A549 (cell line): ENCODE results near the gene CRB1. TPM values are rescaled to one million over a fixed set of nuclear protein-coding genes. Genes with fewer than 3 reads are reported as not detected.

Experiments used
- ATAC-seq, 2 experiments: fragments of 200-7000 bp in 1 of 2; fragments of >200 bp in 1 of 2; cut with Nextera tagmentation in 1 of 2; cut with Tn5 transposase in 1 of 2; 3 replicates each; pipeline versions ENCODE4 v1.8.0 to v1.9.1; 2018 to 2020; ENCODE audit warnings: mild to moderate bottlenecking in 1 of 2, moderate library complexity in 1 of 2
- CTCF ChIA-PET: fragments of 300-600 bp; sonication (Branson Sonifier 250); formaldehyde crosslinking; extraction: SDS; loops from one replicate; lab custom pipeline; 2021; ENCODE audit warnings: antibody characterized with exemption, inconsistent platforms; lab: Yijun Ruan, JAX
- POLR2A ChIA-PET: fragments of 350-600 bp; formaldehyde crosslinking; extraction: SDS; loops from one replicate; lab custom pipeline; 2021; ENCODE audit warnings: antibody characterized with exemption, inconsistent platforms; lab: Yijun Ruan, JAX
- DNase-seq, 2 experiments: peaks; one replicate each; pipeline versions ENCODE4 v3.0.0 to v3.0.0-alpha.2; 2011 to 2016; ENCODE audit warnings: low read depth in 1 of 2, low spot score in 1 of 2
- FAIRE-seq: peaks from 2 replicates; lab custom pipeline; 2011; peaks lifted over from hg19 to GRCh38; lab: Jason Lieb, UNC
- H3K27ac ChIP-seq, 2 experiments: fragments of >200 bp; sonication (Bioruptor Twin); formaldehyde crosslinking; 3 replicates each; pipeline ENCODE4 v1.5.1; 2016 to 2017
- H3K4me1 ChIP-seq: fragments of >200 bp; sonication (Bioruptor Twin); formaldehyde crosslinking; 3 replicates; pipeline ENCODE4 v1.6.1; 2016
- H3K4me2 ChIP-seq: fragments of >200 bp; sonication (Bioruptor Twin); formaldehyde crosslinking; 3 replicates; pipeline ENCODE4 v1.6.1; 2016
- H3K4me3 ChIP-seq: fragments of >200 bp; sonication (Bioruptor Twin); formaldehyde crosslinking; 3 replicates; pipeline ENCODE4 v1.5.1; 2016
- H3K9me3 ChIP-seq: fragments of >200 bp; sonication (Bioruptor Twin); formaldehyde crosslinking; 3 replicates; pipeline ENCODE4 v1.6.1; 2016
- CBX2 ChIP-seq: fragments of 200-600 bp; sonication (generic); IDR thresholded peaks from 2 replicates; pipeline ENCODE4 v1.6.1; 2016; ENCODE audit warnings: low read depth, mild to moderate bottlenecking, borderline replicate concordance
- CBX8 ChIP-seq: fragments of 200-600 bp; sonication (generic); IDR thresholded peaks from 2 replicates; pipeline ENCODE4 v1.6.1; 2016
- CHD2 ChIP-seq: fragments of 150-350 bp; IDR thresholded peaks from 2 replicates; pipeline ENCODE4 v1.6.1; 2014; ENCODE audit warnings: low read length; ENCODE audit not compliant: partially characterized antibody
- CHD4 ChIP-seq: fragments of 200-600 bp; sonication (generic); IDR thresholded peaks from 2 replicates; pipeline ENCODE4 v1.6.1; 2016; ENCODE audit warnings: antibody characterized with exemption, mild to moderate bottlenecking, borderline replicate concordance
- EHF ChIP-seq: fragments of 250-450 bp; sonication (Bioruptor Pico); IDR thresholded peaks from 2 replicates; pipeline ENCODE4 v1.5.0; 2020; ENCODE audit warnings: mild to moderate bottlenecking
- EHMT2 ChIP-seq: fragments of 200-600 bp; sonication (generic); IDR thresholded peaks from 2 replicates; pipeline ENCODE4 v1.6.1; 2016; ENCODE audit warnings: antibody characterized with exemption, low read depth, mild to moderate bottlenecking, moderate library complexity
- EP300 ChIP-seq, 2 experiments: fragments of >200 bp; sonication (Bioruptor Twin); formaldehyde crosslinking; IDR thresholded peaks; 2 replicates in 1 of 2; 3 replicates in 1 of 2; pipeline ENCODE4 v1.6.1; 2016 to 2017
- GATA3 ChIP-seq: IDR thresholded peaks from 2 replicates; pipeline ENCODE4 v1.6.1; 2012; ENCODE audit warnings: borderline replicate concordance
- HOXB5 ChIP-seq: fragments of 250-450 bp; sonication (Bioruptor Pico); IDR thresholded peaks from 2 replicates; pipeline ENCODE4 v1.5.0; 2020; ENCODE audit warnings: mild to moderate bottlenecking, moderate library complexity
- JUN ChIP-seq, 2 experiments: fragments of >200 bp; sonication (Bioruptor Twin); formaldehyde crosslinking; IDR thresholded peaks; 2 replicates in 1 of 2; 3 replicates in 1 of 2; pipeline ENCODE4 v1.6.1; 2016 to 2017
- KDM1A ChIP-seq: fragments of 200-600 bp; sonication (generic); IDR thresholded peaks from 2 replicates; pipeline ENCODE4 v1.6.1; 2016; ENCODE audit warnings: low read depth, mild to moderate bottlenecking
- KDM5A ChIP-seq: fragments of 200-600 bp; sonication (generic); IDR thresholded peaks from 2 replicates; pipeline ENCODE4 v1.6.1; 2016; ENCODE audit warnings: antibody characterized with exemption, mild to moderate bottlenecking
- PHF8 ChIP-seq: fragments of 200-600 bp; sonication (generic); IDR thresholded peaks from 2 replicates; pipeline ENCODE4 v1.6.1; 2016; ENCODE audit warnings: low read depth, mild to moderate bottlenecking, antibody characterized with exemption, moderate library complexity, borderline replicate concordance
- RAD21 ChIP-seq, 2 experiments: fragments of >200 bp in 1 of 2; sonication (Bioruptor Twin) in 1 of 2; formaldehyde crosslinking in 1 of 2; IDR thresholded peaks in 1 of 2; conservative IDR thresholded peaks in 1 of 2; 2 replicates in 1 of 2; 3 replicates in 1 of 2; pipeline ENCODE4 v1.6.1; 2012 to 2018; ENCODE audit warnings: inconsistent platforms in 1 of 2
- RARB ChIP-seq: fragments of 250-450 bp; sonication (Bioruptor Pico); IDR thresholded peaks from 2 replicates; pipeline ENCODE4 v1.8.0; 2021; ENCODE audit warnings: mild to moderate bottlenecking, moderate library complexity
- RFX5 ChIP-seq: fragments of 450-650 bp; IDR thresholded peaks from 2 replicates; pipeline ENCODE4 v1.7.1; 2014; ENCODE audit warnings: antibody characterized with exemption, mild to moderate bottlenecking, moderate library complexity
- SMC3 ChIP-seq: fragments of >200 bp; sonication (Bioruptor Twin); formaldehyde crosslinking; IDR thresholded peaks from 3 replicates; pipeline ENCODE4 v1.6.1; 2018; ENCODE audit warnings: inconsistent platforms
- TP53 ChIP-seq: fragments of 250-450 bp; sonication (Bioruptor Pico); IDR thresholded peaks from 2 replicates; pipeline ENCODE4 v1.5.0; 2021; ENCODE audit warnings: mild to moderate bottlenecking, moderate library complexity
- ZC3H11A ChIP-seq: fragments of 450-650 bp; IDR thresholded peaks from 2 replicates; pipeline ENCODE4 v1.6.1; 2014; ENCODE audit warnings: antibody characterized with exemption, mild to moderate bottlenecking
- ZNF302 ChIP-seq: fragments of 250-450 bp; sonication (Bioruptor Pico); IDR thresholded peaks from 2 replicates; pipeline ENCODE4 v1.9.0; 2021; ENCODE audit warnings: inconsistent platforms, mild to moderate bottlenecking, moderate library complexity
- WGBS: methylation state at CpG from one replicate; pipeline ENCODE4 v1.1.6; 2017; ENCODE audit errors: missing lambda C conversion rate; 5-methylcytosine and 5-hydroxymethylcytosine counted together
- polyA plus RNA-seq, 4 experiments: library from polyadenylated mRNA; depleted of rRNA in 3 of 4; stranded (reverse); fragments of >200 nt; fragmentation: RNase III in 1 of 4; extraction: RNeasy Plus Mini Kit Qiagen cat#74134 plus additional on column Dnase treatment in 1 of 4; gene quantifications; 2 replicates in 3 of 4; 3 replicates in 1 of 4; pipeline ENCODE4 v1.2.3, GENCODE V29; 2011 to 2017
- TF ChIP-seq, protein P1 (sequence below): fragments of 450-650 bp; IDR thresholded peaks from 2 replicates; pipeline ENCODE4 v1.6.1; 2014; ENCODE audit warnings: antibody characterized with exemption
- TF ChIP-seq, protein P2 (sequence below): fragments of >200 bp; sonication (Bioruptor Twin); formaldehyde crosslinking; IDR thresholded peaks from 3 replicates; pipeline ENCODE4 v1.6.1; 2016
- TF ChIP-seq, protein P3 (sequence below): fragments of >200 bp; sonication (Bioruptor Twin); formaldehyde crosslinking; IDR thresholded peaks from 2 replicates; pipeline ENCODE4 v1.6.1; 2016
- TF ChIP-seq, protein P4 (sequence below): IDR thresholded peaks from 2 replicates; pipeline ENCODE4 v1.6.1; 2012
- TF ChIP-seq, protein P5 (sequence below): IDR thresholded peaks from 2 replicates; pipeline ENCODE4 v1.6.1; 2012

Gene CRB1
- polyA plus RNA-seq, 2 of the 4 experiments (the other 2 are of a cell fraction), result not detected

DNA sequence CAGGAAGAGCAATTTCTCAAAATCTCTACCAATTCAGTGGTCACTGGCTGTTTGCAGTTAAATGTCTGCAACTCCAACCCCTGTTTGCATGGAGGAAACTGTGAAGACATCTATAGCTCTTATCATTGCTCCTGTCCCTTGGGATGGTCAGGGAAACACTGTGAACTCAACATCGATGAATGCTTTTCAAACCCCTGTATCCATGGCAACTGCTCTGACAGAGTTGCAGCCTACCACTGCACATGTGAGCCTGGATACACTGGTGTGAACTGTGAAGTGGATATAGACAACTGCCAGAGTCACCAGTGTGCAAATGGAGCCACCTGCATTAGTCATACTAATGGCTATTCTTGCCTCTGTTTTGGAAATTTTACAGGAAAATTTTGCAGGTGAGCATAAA lies 167.2 kb downstream of the CRB1 start:
- H3K4me1 ChIP-seq, result no peaks in the 10 kb centered on the region
- H3K9me3 ChIP-seq, result no peaks in the 10 kb centered on the region
- no peak for ATAC-seq
- POLR2A ChIA-PET, result no interaction called here
- 45% methylated on average over 1 of the region's 1 CpG for WGBS
- H3K4me3 ChIP-seq, result no peak overlapping the region
- H3K4me2 ChIP-seq, result no peak overlapping the region
- no peak for DNase-seq
- no peak overlapping the region for H3K27ac ChIP-seq
- CTCF ChIA-PET, result interaction anchor here (0.6 kb wide), 1 partner anchor 15 kb away, joined by 3 read pairs; no protein-coding TSS in a partner anchor
- TF ChIP-seq KDM1A (no peak), HOXB5 (CRISPR knock-in tag) (no peak), RARB (no peak), EHMT2 (no peak), ZC3H11A (no peak), RAD21 (conservative IDR thresholded peaks at IDR 0.05 in 1 of 2, IDR thresholded peaks at IDR 0.05 in 1 of 2) (no peak), GATA3 (no peak), CHD4 (no peak), TP53 (CRISPR knock-in tag) (no peak), RFX5 (no peak), CBX2 (no peak), EHF (CRISPR knock-in tag) (no peak), CBX8 (no peak), KDM5A (no peak), JUN (IDR thresholded peaks at IDR 0.05) (no peak), SMC3 (no peak)
- TF ChIP-seq, protein P1, sequence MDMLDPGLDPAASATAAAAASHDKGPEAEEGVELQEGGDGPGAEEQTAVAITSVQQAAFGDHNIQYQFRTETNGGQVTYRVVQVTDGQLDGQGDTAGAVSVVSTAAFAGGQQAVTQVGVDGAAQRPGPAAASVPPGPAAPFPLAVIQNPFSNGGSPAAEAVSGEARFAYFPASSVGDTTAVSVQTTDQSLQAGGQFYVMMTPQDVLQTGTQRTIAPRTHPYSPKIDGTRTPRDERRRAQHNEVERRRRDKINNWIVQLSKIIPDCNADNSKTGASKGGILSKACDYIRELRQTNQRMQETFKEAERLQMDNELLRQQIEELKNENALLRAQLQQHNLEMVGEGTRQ, result no peak
- TF ChIP-seq, protein P2, sequence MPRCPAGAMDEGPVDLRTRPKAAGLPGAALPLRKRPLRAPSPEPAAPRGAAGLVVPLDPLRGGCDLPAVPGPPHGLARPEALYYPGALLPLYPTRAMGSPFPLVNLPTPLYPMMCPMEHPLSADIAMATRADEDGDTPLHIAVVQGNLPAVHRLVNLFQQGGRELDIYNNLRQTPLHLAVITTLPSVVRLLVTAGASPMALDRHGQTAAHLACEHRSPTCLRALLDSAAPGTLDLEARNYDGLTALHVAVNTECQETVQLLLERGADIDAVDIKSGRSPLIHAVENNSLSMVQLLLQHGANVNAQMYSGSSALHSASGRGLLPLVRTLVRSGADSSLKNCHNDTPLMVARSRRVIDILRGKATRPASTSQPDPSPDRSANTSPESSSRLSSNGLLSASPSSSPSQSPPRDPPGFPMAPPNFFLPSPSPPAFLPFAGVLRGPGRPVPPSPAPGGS, result no peak
- TF ChIP-seq, protein P3, sequence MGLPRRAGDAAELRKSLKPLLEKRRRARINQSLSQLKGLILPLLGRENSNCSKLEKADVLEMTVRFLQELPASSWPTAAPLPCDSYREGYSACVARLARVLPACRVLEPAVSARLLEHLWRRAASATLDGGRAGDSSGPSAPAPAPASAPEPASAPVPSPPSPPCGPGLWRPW, result no peak
- TF ChIP-seq, protein P4, sequence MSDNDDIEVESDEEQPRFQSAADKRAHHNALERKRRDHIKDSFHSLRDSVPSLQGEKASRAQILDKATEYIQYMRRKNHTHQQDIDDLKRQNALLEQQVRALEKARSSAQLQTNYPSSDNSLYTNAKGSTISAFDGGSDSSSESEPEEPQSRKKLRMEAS, result no peak
- TF ChIP-seq, all 56 proteins: peak for 0
- FAIRE-seq, result no peak

DNA sequence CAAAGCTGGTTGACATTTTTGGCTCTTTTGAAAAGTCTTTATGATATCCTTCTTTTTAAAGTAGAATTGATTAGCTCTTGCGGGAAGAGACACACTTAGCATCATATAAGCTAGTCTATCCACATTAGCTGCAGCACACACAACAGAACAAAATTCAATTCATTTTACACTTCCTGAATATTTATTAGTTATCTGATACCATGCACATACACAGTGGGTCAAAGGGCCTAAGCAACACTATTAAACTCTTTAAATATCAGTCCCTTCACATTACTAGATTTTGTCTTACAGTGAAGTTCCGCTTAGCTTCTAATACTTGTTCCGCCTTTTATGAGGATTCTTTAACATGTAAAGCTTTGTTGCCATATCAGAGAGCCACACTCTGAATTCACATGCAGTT lies 169.5 kb downstream of the CRB1 start:
- Histone ChIP-seq H3K9me3 (no peaks in the 10 kb centered on the region), H3K4me3 (no peak overlapping the region), H3K4me1 (no peaks in the 10 kb centered on the region), H3K27ac (no peak overlapping the region), H3K4me2 (no peak overlapping the region)
- DNase-seq (no peak), FAIRE-seq (no peak), ATAC-seq (no peak)
- TF ChIP-seq PHF8 (no peak), CHD2 (no peak), EP300 (IDR thresholded peaks at IDR 0.05) (no peak), ZNF302 (CRISPR knock-in tag) (no peak), EHF (CRISPR knock-in tag) (no peak), SMC3 (no peak)
- TF ChIP-seq, protein P5, sequence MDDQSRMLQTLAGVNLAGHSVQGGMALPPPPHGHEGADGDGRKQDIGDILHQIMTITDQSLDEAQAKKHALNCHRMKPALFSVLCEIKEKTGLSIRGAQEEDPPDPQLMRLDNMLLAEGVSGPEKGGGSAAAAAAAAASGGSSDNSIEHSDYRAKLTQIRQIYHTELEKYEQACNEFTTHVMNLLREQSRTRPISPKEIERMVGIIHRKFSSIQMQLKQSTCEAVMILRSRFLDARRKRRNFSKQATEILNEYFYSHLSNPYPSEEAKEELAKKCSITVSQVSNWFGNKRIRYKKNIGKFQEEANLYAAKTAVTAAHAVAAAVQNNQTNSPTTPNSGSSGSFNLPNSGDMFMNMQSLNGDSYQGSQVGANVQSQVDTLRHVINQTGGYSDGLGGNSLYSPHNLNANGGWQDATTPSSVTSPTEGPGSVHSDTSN, result no peak
- 96% methylated on average over 3 of the region's 3 CpGs for WGBS
- CTCF ChIA-PET, result interaction anchor here (1.5 kb wide), 1 partner anchor 8 kb away, joined by 3 read pairs; no protein-coding TSS in a partner anchor
- POLR2A ChIA-PET, result no interaction called here
